ENCODE measurements around the gene DOC2B.

GRCh38 chr17:146546-146945, 34.9 kb downstream of the DOC2B start:
- TF ChIP-seq ZNF670 (tag by site-specific recombination; IDR thresholded peaks at IDR 0.05; ENCODE audit: low read depth) (no peak), EGR2 (tag by site-specific recombination; IDR thresholded peaks at IDR 0.05; ENCODE audit: low read depth) (no peak), CTCF (tag by site-specific recombination; IDR thresholded peaks at IDR 0.05) (no peak), KLF8 (tag by site-specific recombination; IDR thresholded peaks at IDR 0.05) (no peak), ZFP37 (tag by site-specific recombination; IDR thresholded peaks at IDR 0.05) (no peak), GFI1B (tag by site-specific recombination; IDR thresholded peaks at IDR 0.05) (no peak), ZNF112 (tag by site-specific recombination; IDR thresholded peaks at IDR 0.05) (no peak), YY1 (tag by site-specific recombination; IDR thresholded peaks at IDR 0.05) (no peak), ZNF449 (tag by site-specific recombination; IDR thresholded peaks at IDR 0.05) (no peak), REST (tag by site-specific recombination; IDR thresholded peaks at IDR 0.05) (no peak), SALL2 (tag by site-specific recombination; IDR thresholded peaks at IDR 0.05; ENCODE audit: borderline replicate concordance) (no peak)

Data from HEK293 (cell line).